Prostate gland (tissue), 2 donors: ENCODE data around the gene GRID2.

Experiments used
- CTCF ChIP-seq, 4 experiments: fragments of 200-600 bp in 2 of 4; fragments of 450-650 bp in 2 of 4; sonication (generic) in 2 of 4; IDR thresholded peaks; 1 replicate in 3 of 4; 2 replicates in 1 of 4; pipeline ENCODE4 v1.5.1; 2016 to 2019; ENCODE audit warnings: antibody characterized with exemption in 4 of 4, mild to moderate bottlenecking in 2 of 4, moderate library complexity in 2 of 4
- POLR2A ChIP-seq: fragments of 450-650 bp; IDR thresholded peaks from one replicate; pipeline ENCODE4 v1.6.1; 2016; ENCODE audit warnings: antibody characterized with exemption, mild to moderate bottlenecking
- POLR2AphosphoS5 ChIP-seq: sonication (generic); formaldehyde crosslinking; IDR thresholded peaks from one replicate; pipeline ENCODE4 v1.6.1; 2017; ENCODE audit warnings: antibody characterized with exemption

DNA sequence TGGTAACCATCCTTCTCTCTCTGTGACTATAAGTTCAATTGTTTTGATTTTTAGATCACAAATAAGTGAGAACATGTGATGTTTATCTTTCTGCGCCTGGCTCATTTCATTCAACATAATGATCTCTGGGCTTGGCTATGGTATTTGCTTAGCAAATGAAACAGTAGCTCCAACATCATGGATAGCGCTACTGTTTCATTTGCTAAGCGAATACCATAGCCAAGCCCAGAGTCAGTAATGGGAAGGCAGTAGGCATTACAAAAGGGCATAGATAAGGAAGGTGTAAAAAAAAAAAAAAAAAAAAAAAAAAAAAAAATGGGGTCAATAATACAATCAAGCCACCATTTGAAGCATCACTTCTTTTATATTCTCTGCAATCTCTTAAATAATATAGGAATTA is 1055.8 kb downstream of the GRID2 start:
- no peak for TF ChIP-seq POLR2AphosphoS5
- TF ChIP-seq CTCF (IDR thresholded peaks at IDR 0.05), result no peak
- no peak for TF ChIP-seq POLR2A
